HepG2 (cell line): Measurements from ENCODE around the gene HRH3. TPM values are rescaled to one million over a fixed set of nuclear protein-coding genes. Genes with fewer than 3 reads are reported as not detected.

Source experiments
- AKAP8 ChIP-seq: sonication (generic); formaldehyde crosslinking; IDR thresholded peaks from 2 replicates; pipeline ENCODE4 v1.5.1; 2020; ENCODE audit warnings: mild to moderate bottlenecking, missing genetic modification reagents
- CREB1 ChIP-seq, 2 experiments: fragments of 450-650 bp in 1 of 2; IDR thresholded peaks; 2 replicates each; pipeline ENCODE4 v1.6.1; 2016 to 2017; ENCODE audit warnings: control low read depth in 1 of 2, mild to moderate bottlenecking in 1 of 2, missing compliant biosample characterization in 1 of 2, missing genetic modification characterization in 1 of 2
- ETV6 ChIP-seq: sonication (generic); formaldehyde crosslinking; conservative IDR thresholded peaks from 2 replicates; pipeline ENCODE4 v1.4.0; 2020; ENCODE audit warnings: missing genetic modification reagents
- NFYC ChIP-seq: IDR thresholded peaks from 2 replicates; pipeline ENCODE4 v1.6.1; 2016; ENCODE audit warnings: missing genetic modification reagents, missing compliant biosample characterization
- NR2F1 ChIP-seq, 2 experiments: fragments of 450-650 bp in 1 of 2; formaldehyde crosslinking in 1 of 2; IDR thresholded peaks; 2 replicates each; pipeline versions ENCODE4 v1.5.0 to v1.6.1; 2016 to 2020; ENCODE audit warnings: mild to moderate bottlenecking in 1 of 2, missing compliant biosample characterization in 1 of 2, missing genetic modification reagents in 1 of 2, moderate library complexity in 1 of 2
- NR3C1 ChIP-seq: sonication (generic); formaldehyde crosslinking; IDR thresholded peaks from 2 replicates; pipeline ENCODE4 v1.4.0; 2020; ENCODE audit warnings: missing genetic modification reagents
- SMARCE1 ChIP-seq: fragments of 450-650 bp; IDR thresholded peaks from 2 replicates; pipeline ENCODE4 v1.6.1; 2017; ENCODE audit warnings: borderline replicate concordance
- SNRNP70 ChIP-seq: fragments of 200-400 bp; formaldehyde crosslinking; IDR thresholded peaks from 2 replicates; pipeline ENCODE4 v1.6.1; 2017; ENCODE audit warnings: mild to moderate bottlenecking, low read depth, low read length, moderate library complexity
- SRY ChIP-seq: sonication (generic); formaldehyde crosslinking; IDR thresholded peaks from 2 replicates; pipeline ENCODE4 v1.8.0; 2022; ENCODE audit warnings: mild to moderate bottlenecking, missing genetic modification reagents
- THAP7 ChIP-seq: sonication (generic); formaldehyde crosslinking; IDR thresholded peaks from 2 replicates; pipeline ENCODE4 v1.8.1; 2023; ENCODE audit warnings: mild to moderate bottlenecking, missing genetic modification reagents
- ZBED4 ChIP-seq: sonication (generic); formaldehyde crosslinking; IDR thresholded peaks from 2 replicates; pipeline ENCODE4 v1.4.0; 2020; ENCODE audit warnings: missing genetic modification reagents, borderline replicate concordance
- ZBTB42 ChIP-seq: sonication (generic); formaldehyde crosslinking; IDR thresholded peaks from 2 replicates; pipeline ENCODE4 v1.5.0; 2020; ENCODE audit warnings: mild to moderate bottlenecking, missing genetic modification reagents
- ZFP62 ChIP-seq: sonication (generic); formaldehyde crosslinking; IDR thresholded peaks from 2 replicates; pipeline ENCODE4 v1.4.0; 2020; ENCODE audit warnings: missing genetic modification reagents
- ZNF512B ChIP-seq: sonication (generic); formaldehyde crosslinking; IDR thresholded peaks from 2 replicates; pipeline ENCODE4 v1.5.1; 2020; ENCODE audit warnings: missing genetic modification reagents, mild to moderate bottlenecking, borderline replicate concordance
- ZNF552 ChIP-seq: sonication (generic); formaldehyde crosslinking; IDR thresholded peaks from 2 replicates; pipeline ENCODE4 v1.9.0; 2022; ENCODE audit warnings: missing genetic modification reagents, mild to moderate bottlenecking, borderline replicate concordance
- polyA plus RNA-seq, 8 experiments: library from polyadenylated mRNA; depleted of rRNA in 3 of 8; stranded (reverse) in 7 of 8; unstranded in 1 of 8; fragments of >200 nt; fragmentation: Illumina TruSeq in 4 of 8; extraction: Trizol in 4 of 8; gene quantifications; 2 replicates each; pipeline versions ENCODE4 v1.2.1 to v1.2.3, GENCODE V29; 2011 to 2016; ENCODE audit warnings: low read depth in 4 of 8, missing spikeins in 1 of 8, mixed read lengths in 1 of 8; ENCODE audit not compliant: insufficient read depth in 1 of 8
- total RNA-seq, 5 experiments: library from RNA; depleted of rRNA; stranded (reverse); fragments of >200 nt; fragmentation: Illumina TruSeq; extraction: Trizol; gene quantifications; 2 replicates each; pipeline ENCODE4 v1.2.3, GENCODE V29; 2016; ENCODE audit warnings: low read depth in 1 of 5
- TF ChIP-seq, protein P1 (sequence below): sonication (generic); formaldehyde crosslinking; IDR thresholded peaks from 2 replicates; pipeline ENCODE4 v1.4.0; 2020; ENCODE audit warnings: mild to moderate bottlenecking, missing genetic modification reagents, borderline replicate concordance
- TF ChIP-seq, protein P2 (sequence below): sonication (generic); formaldehyde crosslinking; conservative IDR thresholded peaks from 2 replicates; pipeline ENCODE4 v1.8.0; 2022; ENCODE audit warnings: missing genetic modification reagents

HRH3 gene
- total and polyA plus RNA-seq, 2 of the 13 experiments (the other 11 are each of a cell fraction or from before 2014, with no cell fraction given), result 0.18 TPM; not detected in 1

DNA sequence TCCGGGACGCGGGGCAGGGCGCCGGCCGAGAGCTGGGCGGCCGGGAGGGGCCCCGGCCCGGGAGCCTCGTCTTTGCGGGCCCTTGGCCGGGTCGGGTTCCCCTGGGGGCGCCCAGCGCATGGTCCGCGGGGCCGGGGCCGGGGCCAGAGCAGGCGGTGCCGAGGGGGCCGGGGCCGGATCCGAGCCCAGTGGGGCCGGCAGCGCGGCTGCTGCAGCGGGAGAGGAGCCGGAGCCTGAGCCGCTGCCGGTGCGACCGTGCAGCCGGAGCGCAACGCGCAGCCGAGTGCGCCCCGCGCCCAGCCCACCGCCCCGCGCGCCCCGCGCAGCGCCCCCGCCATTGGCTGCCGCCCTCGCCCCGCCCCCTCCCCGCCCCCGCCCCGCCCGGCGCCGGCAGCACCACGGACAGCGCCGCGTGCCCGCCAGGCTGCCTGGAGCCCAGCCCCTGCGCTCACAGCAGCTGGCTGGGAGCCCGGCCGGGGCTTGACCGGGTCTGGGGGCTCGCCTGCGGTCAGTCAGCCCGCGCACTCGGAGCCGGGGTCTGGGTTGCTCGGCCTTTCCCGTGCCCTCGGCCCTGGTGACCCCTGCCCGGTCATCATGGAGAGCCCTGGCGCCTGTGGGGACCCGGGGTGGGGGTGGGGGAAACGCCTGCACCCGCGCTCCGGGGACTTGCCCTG is at the start of gene HRH3 (continued):
- peak; percentile 83 for TF ChIP-seq ZBED4 (CRISPR knock-in tag)
- 0 out of 2 replicates have a peak, but pooled peaks have one; percentile 14 for TF ChIP-seq AKAP8
- no peak for TF ChIP-seq CREB1 (IDR thresholded peaks at IDR 0.05)
- TF ChIP-seq CREB1 (CRISPR knock-in tag; IDR thresholded peaks at IDR 0.05), result no peak
- TF ChIP-seq NR2F1 (CRISPR knock-in tag; IDR thresholded peaks at IDR 0.05), result no peak
- no peak for TF ChIP-seq NR3C1 (CRISPR knock-in tag)
- no peak for TF ChIP-seq SNRNP70
- TF ChIP-seq, protein P1, sequence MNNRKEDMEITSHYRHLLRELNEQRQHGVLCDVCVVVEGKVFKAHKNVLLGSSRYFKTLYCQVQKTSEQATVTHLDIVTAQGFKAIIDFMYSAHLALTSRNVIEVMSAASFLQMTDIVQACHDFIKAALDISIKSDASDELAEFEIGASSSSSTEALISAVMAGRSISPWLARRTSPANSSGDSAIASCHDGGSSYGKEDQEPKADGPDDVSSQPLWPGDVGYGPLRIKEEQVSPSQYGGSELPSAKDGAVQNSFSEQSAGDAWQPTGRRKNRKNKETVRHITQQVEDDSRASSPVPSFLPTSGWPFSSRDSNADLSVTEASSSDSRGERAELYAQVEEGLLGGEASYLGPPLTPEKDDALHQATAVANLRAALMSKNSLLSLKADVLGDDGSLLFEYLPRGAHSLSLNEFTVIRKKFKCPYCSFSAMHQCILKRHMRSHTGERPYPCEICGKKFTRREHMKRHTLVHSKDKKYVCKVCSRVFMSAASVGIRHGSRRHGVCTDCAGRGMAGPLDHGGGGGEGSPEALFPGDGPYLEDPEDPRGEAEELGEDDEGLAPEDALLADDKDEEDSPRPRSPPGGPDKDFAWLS (CRISPR knock-in tag), result no peak
- TF ChIP-seq NFYC, result peak; percentile 35; the same call in 1 of the 2 replicates
- no peak for TF ChIP-seq SMARCE1
- TF ChIP-seq ZFP62 (CRISPR knock-in tag), result no peak
- peak; percentile 92; the same call in 1 of the 2 replicates for TF ChIP-seq ETV6 (CRISPR knock-in tag)
- TF ChIP-seq, protein P2, sequence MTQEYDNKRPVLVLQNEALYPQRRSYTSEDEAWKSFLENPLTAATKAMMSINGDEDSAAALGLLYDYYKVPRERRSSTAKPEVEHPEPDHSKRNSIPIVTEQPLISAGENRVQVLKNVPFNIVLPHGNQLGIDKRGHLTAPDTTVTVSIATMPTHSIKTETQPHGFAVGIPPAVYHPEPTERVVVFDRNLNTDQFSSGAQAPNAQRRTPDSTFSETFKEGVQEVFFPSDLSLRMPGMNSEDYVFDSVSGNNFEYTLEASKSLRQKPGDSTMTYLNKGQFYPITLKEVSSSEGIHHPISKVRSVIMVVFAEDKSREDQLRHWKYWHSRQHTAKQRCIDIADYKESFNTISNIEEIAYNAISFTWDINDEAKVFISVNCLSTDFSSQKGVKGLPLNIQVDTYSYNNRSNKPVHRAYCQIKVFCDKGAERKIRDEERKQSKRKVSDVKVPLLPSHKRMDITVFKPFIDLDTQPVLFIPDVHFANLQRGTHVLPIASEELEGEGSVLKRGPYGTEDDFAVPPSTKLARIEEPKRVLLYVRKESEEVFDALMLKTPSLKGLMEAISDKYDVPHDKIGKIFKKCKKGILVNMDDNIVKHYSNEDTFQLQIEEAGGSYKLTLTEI, result no peak
- TF ChIP-seq ZNF552 (CRISPR knock-in tag), result no peak
- no peak for TF ChIP-seq ZNF512B (CRISPR knock-in tag)
- no peak for TF ChIP-seq ZBTB42 (CRISPR knock-in tag)
- TF ChIP-seq THAP7 (CRISPR knock-in tag), result peak; percentile 67; the same call in 1 of the 2 replicates
- TF ChIP-seq SRY (CRISPR knock-in tag), result peak; percentile 93
